Kidney epithelial cell (primary cell): ENCODE measurements around the gene CISD1. TPM values are rescaled to one million over a fixed set of nuclear protein-coding genes. Genes with fewer than 3 reads are reported as not detected.

Experiments used
- DNase-seq: peaks from one replicate; pipeline ENCODE4 v3.0.0-alpha.2; 2010; ENCODE audit warnings: low read depth
- H3K27me3 ChIP-seq: 2 replicates; pipeline ENCODE4 v1.6.0; 2011; ENCODE audit warnings: low read length; ENCODE audit not compliant: control insufficient read depth, insufficient read depth
- H3K36me3 ChIP-seq: 2 replicates; pipeline ENCODE4 v1.5.1; 2011; ENCODE audit warnings: low read length; ENCODE audit not compliant: control insufficient read depth, insufficient read depth
- H3K4me3 ChIP-seq: 2 replicates; pipeline ENCODE4 v1.5.1; 2011; ENCODE audit warnings: low read depth, mild to moderate bottlenecking, control low read depth, low read length
- CTCF ChIP-seq: IDR thresholded peaks from 2 replicates; pipeline ENCODE4 v1.5.1; 2011; ENCODE audit warnings: mild to moderate bottlenecking, moderate library complexity, low read length, control low read depth, inconsistent platforms; ENCODE audit not compliant: insufficient read depth, poor library complexity, severe bottlenecking
- total RNA-seq: library from RNA; depleted of rRNA; stranded (reverse); fragments of >200 nt; gene quantifications from 2 replicates; pipeline ENCODE4 v1.2.3, GENCODE V29; 2015

Gene CISD1
- total RNA-seq, 1 donor from 2014 or later: 17.0 TPM

GRCh38 chr10:58268454-58268945, 462 bp upstream of the CISD1 start:
- peak overlapping the region; percentile 81 for H3K4me3 ChIP-seq
- DNase-seq: no peak
- no peaks in the 10 kb centered on the region for H3K36me3 ChIP-seq
- no peak for TF ChIP-seq CTCF
- H3K27me3 ChIP-seq: no peaks in the 10 kb centered on the region

- no peak for DNase-seq
- no peak for TF ChIP-seq CTCF
- no peaks in the 10 kb centered on the region for H3K36me3 ChIP-seq
- peak overlapping the region; percentile 81 for H3K4me3 ChIP-seq
- H3K27me3 ChIP-seq: no peaks in the 10 kb centered on the region
Observed at GRCh38 chr10:58269782-58270290, 874 bp downstream of the CISD1 start.

GRCh38 chr10:58275261-58275660, 6.3 kb downstream of the CISD1 start:
- no peak for DNase-seq
- Histone ChIP-seq H3K36me3 (no peaks in the 10 kb centered on the region), H3K4me3 (no peak overlapping the region), H3K27me3 (no peaks in the 10 kb centered on the region)
- TF ChIP-seq CTCF: no peak

GRCh38 chr10:58275908-58276307, 6.9 kb downstream of the CISD1 start:
- no peak for TF ChIP-seq CTCF
- H3K4me3 ChIP-seq: no peak overlapping the region
- no peaks in the 10 kb centered on the region for H3K27me3 ChIP-seq
- no peak for DNase-seq
- no peaks in the 10 kb centered on the region for H3K36me3 ChIP-seq

GRCh38 chr10:58278274-58278961, 9.5 kb downstream of the CISD1 start:
- no peak for DNase-seq
- Histone ChIP-seq H3K27me3 (no peaks in the 10 kb centered on the region), H3K36me3 (no peaks in the 10 kb centered on the region), H3K4me3 (no peak overlapping the region)
- no peak for TF ChIP-seq CTCF

- no peak for TF ChIP-seq CTCF
- H3K4me3 ChIP-seq: no peak overlapping the region
- DNase-seq: no peak
- H3K27me3 ChIP-seq: no peaks in the 10 kb centered on the region
- no peaks in the 10 kb centered on the region for H3K36me3 ChIP-seq
Observed at GRCh38 chr10:58278962-58279307, 10.0 kb downstream of the CISD1 start.
